ENCODE data around the gene UGT1A9.

UGT1A9 gene

GRCh38 chr2:233818639-233819621 lies 147.2 kb downstream of the UGT1A9 start:
- POLR2A ChIA-PET = no interaction called here
- no peak for DNase-seq (ENCODE audit: extremely low spot score)
- CTCF ChIA-PET = no interaction called here
- TF ChIP-seq PKNOX1 (IDR thresholded peaks at IDR 0.05) (no peak), HDGF (IDR thresholded peaks at IDR 0.05; ENCODE audit: borderline replicate concordance) (no peak), CTBP1 (IDR thresholded peaks at IDR 0.05; ENCODE audit: borderline replicate concordance) (no peak), BHLHE40 (IDR thresholded peaks at IDR 0.05; ENCODE audit: borderline replicate concordance) (no peak), FOXM1 (IDR thresholded peaks at IDR 0.05; ENCODE audit: borderline replicate concordance) (no peak), FOXK2 (IDR thresholded peaks at IDR 0.05) (no peak), SP1 (IDR thresholded peaks at IDR 0.05) (no peak), NFRKB (IDR thresholded peaks at IDR 0.05) (no peak), L3MBTL2 (conservative IDR thresholded peaks at IDR 0.05) (no peak), FOXA1 (IDR thresholded peaks at IDR 0.05) (no peak), LEF1 (IDR thresholded peaks at IDR 0.05; ENCODE audit: borderline replicate concordance) (no peak), ZNF384 (IDR thresholded peaks at IDR 0.05) (no peak), ELF4 (IDR thresholded peaks at IDR 0.05) (no peak), SUZ12 (IDR thresholded peaks at IDR 0.05) (no peak), TARDBP (IDR thresholded peaks at IDR 0.05) (no peak), ARNT (IDR thresholded peaks at IDR 0.05) (no peak)

GRCh38 chr2:233819884-233820773 lies 148.4 kb downstream of the UGT1A9 start:
- no peak for TF ChIP-seq FOXK2 (IDR thresholded peaks at IDR 0.05)
- no peak for TF ChIP-seq FOXM1 (IDR thresholded peaks at IDR 0.05; ENCODE audit: borderline replicate concordance)
- TF ChIP-seq ARNT (IDR thresholded peaks at IDR 0.05) = no peak
- TF ChIP-seq SP1 (IDR thresholded peaks at IDR 0.05) = no peak
- TF ChIP-seq L3MBTL2 (conservative IDR thresholded peaks at IDR 0.05) = no peak
- no peak for TF ChIP-seq TARDBP (IDR thresholded peaks at IDR 0.05)
- TF ChIP-seq PKNOX1 (IDR thresholded peaks at IDR 0.05) = no peak
- no peak for TF ChIP-seq ZNF384 (IDR thresholded peaks at IDR 0.05)
- no peak for TF ChIP-seq ELF4 (IDR thresholded peaks at IDR 0.05)
- no peak for TF ChIP-seq SUZ12 (IDR thresholded peaks at IDR 0.05)
- no peak for TF ChIP-seq FOXA1 (IDR thresholded peaks at IDR 0.05)
- no peak for TF ChIP-seq LEF1 (IDR thresholded peaks at IDR 0.05; ENCODE audit: borderline replicate concordance)
- TF ChIP-seq HDGF (IDR thresholded peaks at IDR 0.05; ENCODE audit: borderline replicate concordance) = no peak
- no peak for TF ChIP-seq NFRKB (IDR thresholded peaks at IDR 0.05)
- no peak for TF ChIP-seq BHLHE40 (IDR thresholded peaks at IDR 0.05; ENCODE audit: borderline replicate concordance)
- TF ChIP-seq CTBP1 (IDR thresholded peaks at IDR 0.05; ENCODE audit: borderline replicate concordance) = no peak
- CTCF ChIA-PET = interaction anchor here (0.6 kb wide), 1 partner anchor 386 kb away, joined by 3 read pairs; no protein-coding TSS in a partner anchor
- POLR2A ChIA-PET = no interaction called here
- no peak for DNase-seq (ENCODE audit: extremely low spot score)

- DNase-seq (ENCODE audit: extremely low spot score) = no peak
- ChIA-PET CTCF (interaction anchor here (0.6 kb wide), 1 partner anchor 387 kb away, joined by 3 read pairs; no protein-coding TSS in a partner anchor), POLR2A (no interaction called here)
- TF ChIP-seq PKNOX1 (IDR thresholded peaks at IDR 0.05) = no peak
- no peak for TF ChIP-seq SUZ12 (IDR thresholded peaks at IDR 0.05)
- no peak for TF ChIP-seq SP1 (IDR thresholded peaks at IDR 0.05)
- TF ChIP-seq L3MBTL2 (conservative IDR thresholded peaks at IDR 0.05) = no peak
- TF ChIP-seq ELF4 (IDR thresholded peaks at IDR 0.05) = no peak
- TF ChIP-seq CTBP1 (IDR thresholded peaks at IDR 0.05; ENCODE audit: borderline replicate concordance) = no peak
- no peak for TF ChIP-seq HDGF (IDR thresholded peaks at IDR 0.05; ENCODE audit: borderline replicate concordance)
- TF ChIP-seq LEF1 (IDR thresholded peaks at IDR 0.05; ENCODE audit: borderline replicate concordance) = no peak
These were observed 149.0 kb downstream of the UGT1A9 start for GRCh38 chr2:233820774-233821105.

- DNase-seq (ENCODE audit: extremely low spot score) = no peak
- TF ChIP-seq ARNT (IDR thresholded peaks at IDR 0.05) (no peak), LEF1 (IDR thresholded peaks at IDR 0.05; ENCODE audit: borderline replicate concordance) (no peak), CTBP1 (IDR thresholded peaks at IDR 0.05; ENCODE audit: borderline replicate concordance) (no peak), FOXA1 (IDR thresholded peaks at IDR 0.05) (no peak), FOXK2 (IDR thresholded peaks at IDR 0.05) (no peak), PKNOX1 (IDR thresholded peaks at IDR 0.05) (no peak), SUZ12 (IDR thresholded peaks at IDR 0.05) (no peak), L3MBTL2 (conservative IDR thresholded peaks at IDR 0.05) (no peak), ELF4 (IDR thresholded peaks at IDR 0.05) (no peak), TARDBP (IDR thresholded peaks at IDR 0.05) (no peak), FOXM1 (IDR thresholded peaks at IDR 0.05; ENCODE audit: borderline replicate concordance) (no peak)
- POLR2A ChIA-PET = no interaction called here
- CTCF ChIA-PET = no interaction called here
These were observed 149.5 kb downstream of the UGT1A9 start for GRCh38 chr2:233821196-233821595.

Measured in HEK293T (cell line).